NCI-H526 treated with DMSO at 0.1 percent for 48 hours (cell line): ENCODE data around the gene ARHGAP11A.

Source experiments
- DNase-seq: peaks from one replicate; lab custom pipeline; 2025; lab: John Stamatoyannopoulos, UW

ARHGAP11A gene

DNA sequence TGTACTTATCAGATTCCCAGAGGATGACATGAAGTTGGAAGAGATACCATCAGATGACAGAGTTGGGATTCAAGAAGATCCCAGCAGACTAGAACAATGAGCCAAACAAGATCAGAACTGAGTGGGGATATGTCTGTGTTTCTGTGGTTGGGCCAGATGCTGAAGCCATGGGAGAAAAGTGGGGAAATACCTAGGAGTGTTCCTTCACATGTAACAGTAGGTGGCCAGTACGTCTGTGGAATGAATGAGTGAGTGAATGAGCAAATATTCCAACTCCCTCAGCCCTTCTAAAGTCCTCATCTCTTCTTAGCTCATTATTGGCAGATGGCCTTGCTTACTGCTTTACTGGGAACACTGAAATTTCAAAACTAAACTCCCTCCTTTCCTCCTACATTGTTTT lies 70.3 kb downstream of the ARHGAP11A start:
- DNase-seq = no peak

- no peak for DNase-seq
Measured at GRCh38 chr15:32687556-32687955, 72.3 kb downstream of the ARHGAP11A start.

DNA sequence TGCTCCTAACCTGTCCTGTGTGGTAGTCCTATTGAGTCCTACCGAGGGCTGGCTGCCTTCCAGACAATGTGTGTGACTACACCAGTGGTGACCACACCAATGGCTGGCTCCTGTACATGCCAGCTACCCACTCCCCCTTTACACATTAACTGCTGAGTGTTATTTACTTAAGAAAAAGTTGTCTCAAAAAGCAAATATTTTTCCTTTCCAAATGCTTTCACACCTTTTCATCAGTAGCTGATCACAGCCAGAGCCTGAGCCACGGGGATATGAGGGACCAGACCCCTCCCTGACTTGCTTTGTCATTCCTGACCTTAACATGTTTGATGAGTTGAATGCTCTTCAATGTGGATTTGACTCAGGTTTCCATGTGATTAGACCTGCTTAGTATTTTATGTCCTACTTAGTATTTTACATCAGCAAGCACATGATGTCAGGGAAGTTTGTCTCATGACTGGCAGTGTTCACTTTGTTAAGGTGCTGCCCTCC lies 72.9 kb downstream of the ARHGAP11A start:
- DNase-seq = peak; percentile 80
